ENCODE measurements around the gene TAPT1.

The TAPT1 gene

DNA sequence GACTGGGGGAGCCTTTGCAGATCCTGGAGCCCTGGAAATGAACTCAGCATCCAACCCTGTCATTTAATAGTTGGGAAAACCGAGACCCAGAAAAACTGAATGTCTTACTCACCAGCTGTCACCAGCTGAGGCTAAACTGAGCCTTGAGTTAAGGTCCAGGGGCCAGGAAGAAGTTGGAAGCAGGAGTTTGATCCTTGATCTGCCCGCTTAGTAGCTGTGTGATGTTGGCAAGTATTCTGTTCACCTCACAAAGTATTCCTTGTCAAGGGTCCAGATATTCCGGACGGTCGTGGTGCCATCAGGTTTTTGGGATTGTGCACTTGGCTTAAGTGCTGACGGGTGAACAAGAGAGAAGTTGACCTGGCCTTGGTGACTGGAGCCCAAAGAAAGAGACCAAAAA, 111.7 kb downstream of the TAPT1 start:
- TF ChIP-seq, protein P1, sequence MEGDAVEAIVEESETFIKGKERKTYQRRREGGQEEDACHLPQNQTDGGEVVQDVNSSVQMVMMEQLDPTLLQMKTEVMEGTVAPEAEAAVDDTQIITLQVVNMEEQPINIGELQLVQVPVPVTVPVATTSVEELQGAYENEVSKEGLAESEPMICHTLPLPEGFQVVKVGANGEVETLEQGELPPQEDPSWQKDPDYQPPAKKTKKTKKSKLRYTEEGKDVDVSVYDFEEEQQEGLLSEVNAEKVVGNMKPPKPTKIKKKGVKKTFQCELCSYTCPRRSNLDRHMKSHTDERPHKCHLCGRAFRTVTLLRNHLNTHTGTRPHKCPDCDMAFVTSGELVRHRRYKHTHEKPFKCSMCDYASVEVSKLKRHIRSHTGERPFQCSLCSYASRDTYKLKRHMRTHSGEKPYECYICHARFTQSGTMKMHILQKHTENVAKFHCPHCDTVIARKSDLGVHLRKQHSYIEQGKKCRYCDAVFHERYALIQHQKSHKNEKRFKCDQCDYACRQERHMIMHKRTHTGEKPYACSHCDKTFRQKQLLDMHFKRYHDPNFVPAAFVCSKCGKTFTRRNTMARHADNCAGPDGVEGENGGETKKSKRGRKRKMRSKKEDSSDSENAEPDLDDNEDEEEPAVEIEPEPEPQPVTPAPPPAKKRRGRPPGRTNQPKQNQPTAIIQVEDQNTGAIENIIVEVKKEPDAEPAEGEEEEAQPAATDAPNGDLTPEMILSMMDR (conservative IDR thresholded peaks at IDR 0.05; ENCODE audit: control insufficient read depth, insufficient read depth, low read depth, low read length) = no peak
- H3K4me3 ChIP-seq (ENCODE audit: control insufficient read depth, low read depth, low read length) = no peak overlapping the region
- no peak for DNase-seq (ENCODE audit: low read depth)

DNA sequence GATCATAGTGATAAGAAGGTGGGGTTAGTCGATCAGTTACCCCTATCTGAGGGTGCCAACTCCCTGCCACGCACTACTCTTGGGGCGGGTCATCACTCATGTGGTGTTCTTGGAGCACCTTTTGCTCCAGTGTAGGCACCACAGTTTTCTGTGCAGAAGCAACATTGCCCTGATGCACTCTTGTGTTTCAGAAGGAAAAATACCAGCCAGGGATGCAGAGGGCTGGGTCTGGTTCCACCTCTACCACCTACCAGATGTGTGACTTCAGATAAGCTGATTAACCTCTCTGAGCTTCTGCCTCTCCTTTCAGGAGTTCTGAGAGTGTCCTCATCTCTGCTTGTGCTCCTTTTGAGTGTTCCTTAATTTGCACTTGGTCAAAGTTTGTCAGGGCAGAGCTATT, 112.5 kb downstream of the TAPT1 start:
- no peak overlapping the region for H3K4me3 ChIP-seq (ENCODE audit: control insufficient read depth, low read depth, low read length)
- TF ChIP-seq, protein P1 (conservative IDR thresholded peaks at IDR 0.05; ENCODE audit: control insufficient read depth, insufficient read depth, low read depth, low read length) = no peak
- DNase-seq (ENCODE audit: low read depth) = no peak

DNA sequence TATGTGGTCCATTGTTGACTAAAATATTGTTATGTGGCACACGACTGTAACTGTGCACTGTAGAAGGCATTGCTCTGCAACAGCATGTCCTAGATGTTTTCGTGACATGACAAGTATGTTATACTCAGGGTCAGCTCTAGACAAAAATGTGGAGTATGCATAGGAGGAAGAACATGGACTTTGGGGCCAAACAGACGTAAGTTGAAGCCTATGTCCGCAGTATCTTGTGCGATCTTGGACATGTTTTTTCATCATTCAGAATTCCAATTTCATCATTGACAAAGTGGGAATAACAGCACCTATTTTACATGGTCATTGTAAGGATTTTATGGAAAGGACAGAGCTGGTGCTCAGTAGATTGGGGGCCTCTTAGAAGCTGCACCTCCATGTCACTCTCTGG, 114.7 kb downstream of the TAPT1 start:
- TF ChIP-seq, protein P1 (conservative IDR thresholded peaks at IDR 0.05; ENCODE audit: control insufficient read depth, insufficient read depth, low read depth, low read length) = no peak
- DNase-seq (ENCODE audit: low read depth) = no peak
- no peak overlapping the region for H3K4me3 ChIP-seq (ENCODE audit: control insufficient read depth, low read depth, low read length)

DNA sequence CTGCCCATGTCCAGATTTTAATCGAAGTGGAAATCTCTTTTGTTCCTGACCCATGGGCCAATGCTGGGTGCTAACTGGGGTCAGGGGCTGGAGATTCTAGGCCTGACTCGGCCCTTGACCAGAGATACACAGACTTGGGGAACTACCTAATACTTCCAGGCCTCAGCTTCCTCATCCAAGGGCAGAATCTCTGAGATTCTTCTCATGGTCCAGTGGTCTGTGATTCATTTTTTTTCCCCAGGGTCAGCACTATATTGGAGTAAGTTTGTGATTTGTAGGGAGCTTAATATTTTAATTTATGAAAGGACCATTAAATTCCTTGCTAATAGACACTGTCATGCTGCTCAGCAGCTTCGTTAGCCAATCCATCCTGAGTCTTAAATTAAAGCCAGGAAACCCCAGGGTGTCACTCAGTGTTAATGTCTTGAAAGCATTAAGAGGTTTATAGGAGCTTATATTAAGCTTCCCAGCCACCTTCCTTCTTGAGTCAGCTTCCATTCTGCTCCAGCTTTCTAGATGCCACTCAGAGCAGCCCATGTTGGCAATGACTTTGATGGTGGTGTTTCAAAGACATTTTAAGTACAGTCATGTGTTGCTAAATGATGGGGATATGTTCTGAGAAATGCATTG, 115.5 kb downstream of the TAPT1 start:
- TF ChIP-seq, protein P1 (conservative IDR thresholded peaks at IDR 0.05; ENCODE audit: control insufficient read depth, insufficient read depth, low read depth, low read length) = no peak
- no peak for DNase-seq (ENCODE audit: low read depth)
- H3K4me3 ChIP-seq (ENCODE audit: control insufficient read depth, low read depth, low read length) = no peak overlapping the region
